Central memory CD8-positive, alpha-beta T cell (primary cell): Measurements from ENCODE around the gene PARD3.

Source experiments
- ATAC-seq: fragments of 150-1000 bp; cut with Tn5 transposase; replicated peaks from 2 replicates; pipeline ENCODE4 v1.10.0; 2022; ENCODE audit warnings: mild to moderate bottlenecking, moderate FRiP score, moderate number of reproducible peaks; ENCODE audit not compliant: poor library complexity, severe bottlenecking; ENCODE audit errors: extremely low read depth
- DNase-seq, 2 donors: peaks; one replicate each; pipeline ENCODE4 v3.0.0; 2021; ENCODE audit warnings: low spot score in 2 of 2
- H3K27ac Mint-ChIP-seq: one replicate; pipeline ENCODE4 v1.8.0; 2022; ENCODE audit warnings: low read depth, mild to moderate bottlenecking, moderate library complexity, mixed read lengths
- H3K27me3 Mint-ChIP-seq: one replicate; pipeline ENCODE4 v1.8.0; 2022; ENCODE audit warnings: mixed read lengths
- H3K36me3 Mint-ChIP-seq: one replicate; pipeline ENCODE4 v1.8.0; 2022; ENCODE audit warnings: mild to moderate bottlenecking, moderate library complexity, mixed read lengths; ENCODE audit not compliant: insufficient read depth
- H3K4me1 Mint-ChIP-seq: one replicate; pipeline ENCODE4 v1.8.0; 2022; ENCODE audit warnings: mixed read lengths
- H3K4me3 Mint-ChIP-seq: one replicate; pipeline ENCODE4 v1.8.0; 2022; ENCODE audit warnings: mild to moderate bottlenecking, moderate library complexity, mixed read lengths
- H3K9me3 Mint-ChIP-seq: one replicate; pipeline ENCODE4 v1.8.0; 2022; ENCODE audit warnings: mixed read lengths

PARD3 gene

GRCh38 chr10:34111179-34111578, 703.9 kb downstream of the PARD3 start:
- Mint-ChIP-seq H3K9me3 (peaks cover 5% of the 10 kb centered on the region), H3K27ac (no peak overlapping the region), H3K27me3 (no peaks in the 10 kb centered on the region), H3K4me1 (no peaks in the 10 kb centered on the region), H3K4me3 (no peak overlapping the region), H3K36me3 (peaks cover 2% of the 10 kb centered on the region)
- ATAC-seq (no peak), DNase-seq (no peak)

GRCh38 chr10:34109952-34110702, 705.0 kb downstream of the PARD3 start:
- Mint-ChIP-seq H3K36me3 (peaks cover 2% of the 10 kb centered on the region), H3K4me3 (no peak overlapping the region), H3K27me3 (no peaks in the 10 kb centered on the region), H3K4me1 (no peaks in the 10 kb centered on the region), H3K9me3 (peaks cover 5% of the 10 kb centered on the region), H3K27ac (no peak overlapping the region)
- DNase-seq: no peak
- no peak for ATAC-seq

- Mint-ChIP-seq H3K4me1 (no peaks in the 10 kb centered on the region), H3K27me3 (no peaks in the 10 kb centered on the region), H3K36me3 (peaks cover 2% of the 10 kb centered on the region), H3K27ac (no peak overlapping the region), H3K9me3 (peaks cover 5% of the 10 kb centered on the region), H3K4me3 (no peak overlapping the region)
- ATAC-seq (no peak), DNase-seq (no peak)
Observed at GRCh38 chr10:34109495-34109894, 705.6 kb downstream of the PARD3 start.

- H3K36me3 Mint-ChIP-seq: peaks cover 2% of the 10 kb centered on the region
- H3K9me3 Mint-ChIP-seq: peaks cover 10% of the 10 kb centered on the region
- H3K27ac Mint-ChIP-seq: no peak overlapping the region
- no peaks in the 10 kb centered on the region for H3K4me1 Mint-ChIP-seq
- H3K4me3 Mint-ChIP-seq: no peak overlapping the region
- no peaks in the 10 kb centered on the region for H3K27me3 Mint-ChIP-seq
- no peak for ATAC-seq
- no peak for DNase-seq
Observed at GRCh38 chr10:34107626-34108516, 707.2 kb downstream of the PARD3 start.

- H3K27me3 Mint-ChIP-seq: no peaks in the 10 kb centered on the region
- DNase-seq: no peak
- peaks cover 2% of the 10 kb centered on the region for H3K36me3 Mint-ChIP-seq
- no peak overlapping the region for H3K27ac Mint-ChIP-seq
- peaks cover 14% of the 10 kb centered on the region for H3K9me3 Mint-ChIP-seq
- no peaks in the 10 kb centered on the region for H3K4me1 Mint-ChIP-seq
- H3K4me3 Mint-ChIP-seq: no peak overlapping the region
- no peak for ATAC-seq
Observed at GRCh38 chr10:34106356-34106885, 708.7 kb downstream of the PARD3 start.

- Mint-ChIP-seq H3K9me3 (peaks cover 11% of the 10 kb centered on the region), H3K27ac (no peak overlapping the region), H3K27me3 (no peaks in the 10 kb centered on the region), H3K4me3 (no peak overlapping the region), H3K4me1 (no peaks in the 10 kb centered on the region), H3K36me3 (no peaks in the 10 kb centered on the region)
- DNase-seq (no peak), ATAC-seq (no peak)
Observed at GRCh38 chr10:34104829-34105572, 710.1 kb downstream of the PARD3 start.

- Mint-ChIP-seq H3K9me3 (peaks cover 11% of the 10 kb centered on the region), H3K4me1 (no peaks in the 10 kb centered on the region), H3K27ac (no peak overlapping the region), H3K27me3 (no peaks in the 10 kb centered on the region), H3K4me3 (no peak overlapping the region), H3K36me3 (no peaks in the 10 kb centered on the region)
- DNase-seq (no peak), ATAC-seq (no peak)
Observed at GRCh38 chr10:34102893-34103506, 712.1 kb downstream of the PARD3 start.

- H3K36me3 Mint-ChIP-seq: no peaks in the 10 kb centered on the region
- ATAC-seq: no peak
Observed at GRCh38 chr10:34102237-34102673, 712.8 kb downstream of the PARD3 start.

GRCh38 chr10:34101001-34101400, 714.1 kb downstream of the PARD3 start:
- Mint-ChIP-seq H3K4me1 (no peaks in the 10 kb centered on the region), H3K4me3 (no peak overlapping the region), H3K27me3 (no peaks in the 10 kb centered on the region), H3K9me3 (peaks cover 14% of the 10 kb centered on the region), H3K27ac (no peak overlapping the region), H3K36me3 (no peaks in the 10 kb centered on the region)
- DNase-seq: no peak
- no peak for ATAC-seq

More at GRCh38 chr10:34102237-34102673, 712.8 kb downstream of the PARD3 start:
- H3K27ac Mint-ChIP-seq: no peak overlapping the region
- no peak for DNase-seq
- H3K4me3 Mint-ChIP-seq: no peak overlapping the region
- peaks cover 11% of the 10 kb centered on the region for H3K9me3 Mint-ChIP-seq
- no peaks in the 10 kb centered on the region for H3K4me1 Mint-ChIP-seq
- no peaks in the 10 kb centered on the region for H3K27me3 Mint-ChIP-seq

- no peak overlapping the region for H3K4me3 Mint-ChIP-seq
- no peaks in the 10 kb centered on the region for H3K36me3 Mint-ChIP-seq
- DNase-seq (no peak), ATAC-seq (no peak)
- no peaks in the 10 kb centered on the region for H3K4me1 Mint-ChIP-seq
- peaks cover 23% of the 10 kb centered on the region for H3K9me3 Mint-ChIP-seq
- H3K27me3 Mint-ChIP-seq: no peaks in the 10 kb centered on the region
- no peak overlapping the region for H3K27ac Mint-ChIP-seq
Observed at GRCh38 chr10:34098821-34099567, 716.1 kb downstream of the PARD3 start.

GRCh38 chr10:34097682-34098081, 717.4 kb downstream of the PARD3 start:
- no peaks in the 10 kb centered on the region for H3K36me3 Mint-ChIP-seq
- peaks cover 19% of the 10 kb centered on the region for H3K9me3 Mint-ChIP-seq
- no peaks in the 10 kb centered on the region for H3K4me1 Mint-ChIP-seq
- DNase-seq: no peak
- H3K27ac Mint-ChIP-seq: no peak overlapping the region
- H3K27me3 Mint-ChIP-seq: no peaks in the 10 kb centered on the region
- ATAC-seq: no peak
- H3K4me3 Mint-ChIP-seq: no peak overlapping the region
